ENCODE results near the gene SFT2D3.

DNA sequence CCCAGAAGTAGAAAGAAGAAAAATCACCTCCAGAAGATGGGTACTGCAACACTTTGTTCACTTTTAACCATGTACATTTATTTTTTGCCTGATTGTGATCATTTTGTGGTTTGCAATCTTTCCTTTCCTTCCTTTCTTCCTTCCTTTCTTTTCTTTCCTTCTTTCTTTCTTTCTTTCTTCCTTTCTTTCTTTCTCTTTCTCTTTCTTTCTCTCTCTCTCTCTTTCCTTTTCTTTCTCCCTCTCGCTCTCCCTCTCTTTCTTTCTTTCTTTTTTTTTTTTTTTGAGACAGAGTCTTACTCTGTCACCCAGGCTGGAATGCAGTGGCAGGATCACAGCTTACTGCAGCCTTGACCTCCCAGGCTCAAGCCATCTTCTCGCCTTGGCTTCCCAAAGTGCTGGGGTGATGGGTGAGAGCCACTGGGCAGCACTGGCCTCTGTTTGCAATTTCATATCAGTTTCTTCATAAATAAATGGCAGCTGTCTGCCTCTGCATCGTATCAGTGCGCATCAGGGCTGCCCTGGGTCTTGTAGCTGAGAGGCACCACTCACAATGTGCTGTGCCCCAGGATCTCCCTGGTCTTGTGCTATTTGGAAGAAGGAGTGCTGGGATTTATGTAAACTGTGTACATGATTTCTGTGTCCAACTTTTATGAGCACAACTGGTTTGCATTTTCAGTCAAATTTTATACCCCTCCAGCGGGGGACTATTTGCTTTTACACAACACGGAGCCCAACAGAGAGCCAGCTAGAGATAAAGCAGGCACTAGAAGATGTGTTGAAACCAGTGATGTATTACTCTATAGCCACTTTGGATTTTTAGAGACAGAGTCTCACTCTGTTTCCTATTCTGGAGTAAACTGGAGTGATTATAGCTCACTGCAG, 19.1 kb upstream of the SFT2D3 start:
- TF ChIP-seq GATA3 (IDR thresholded peaks at IDR 0.05; ENCODE audit: low read depth, low read length): no peak
- peak; percentile 12; the same call in 1 of the 2 replicates for TF ChIP-seq GATA2 (IDR thresholded peaks at IDR 0.05; ENCODE audit: low read depth, low read length)
